GM23248 (cell line): Measurements from ENCODE around the gene CCNC. TPM values are rescaled to one million over a fixed set of nuclear protein-coding genes. Genes with fewer than 3 reads are reported as not detected.
"Not testable (repeated sequence)": the region's sequence is repeated elsewhere in the genome, so short reads cannot be mapped to it uniquely, and the experiment has no call there.

Experiments used
- DNase-seq: peaks from one replicate; pipeline ENCODE4 v3.0.0-alpha.2; 2015
- H2AFZ ChIP-seq: fragments of 200-600 bp; sonication (generic); 2 replicates; pipeline ENCODE4 v1.6.1; 2016; ENCODE audit warnings: antibody characterized with exemption
- H3F3A ChIP-seq: fragments of 200-600 bp; sonication (generic); 2 replicates; pipeline ENCODE4 v1.6.1; 2016; ENCODE audit warnings: mild to moderate bottlenecking, antibody characterized with exemption, mixed run types; ENCODE audit not compliant: insufficient read depth
- H3K27ac ChIP-seq: fragments of 200-600 bp; sonication (generic); 2 replicates; pipeline ENCODE4 v1.5.1; 2016; ENCODE audit warnings: mild to moderate bottlenecking
- H3K27me3 ChIP-seq: fragments of 200-600 bp; sonication (generic); replicated peaks from 2 replicates; pipeline ENCODE4 v1.6.1; 2016; ENCODE audit warnings: mild to moderate bottlenecking; ENCODE audit not compliant: insufficient read depth
- H3K36me3 ChIP-seq: fragments of 200-600 bp; sonication (generic); 2 replicates; pipeline ENCODE4 v1.6.1; 2016; ENCODE audit warnings: low read depth, mild to moderate bottlenecking
- H3K4me1 ChIP-seq: fragments of 200-600 bp; sonication (generic); 2 replicates; pipeline ENCODE4 v1.6.1; 2016; ENCODE audit warnings: mild to moderate bottlenecking; ENCODE audit not compliant: insufficient read depth
- H3K4me2 ChIP-seq: fragments of 200-600 bp; sonication (generic); one replicate; pipeline ENCODE4 v1.6.1; 2016; ENCODE audit warnings: mild to moderate bottlenecking; ENCODE audit not compliant: unreplicated experiment
- H3K4me3 ChIP-seq: fragments of 200-600 bp; sonication (generic); 2 replicates; pipeline ENCODE4 v1.5.1; 2016; ENCODE audit warnings: mild to moderate bottlenecking
- H3K79me2 ChIP-seq: fragments of 200-600 bp; sonication (generic); 2 replicates; pipeline ENCODE4 v1.6.1; 2016; ENCODE audit warnings: mild to moderate bottlenecking; ENCODE audit not compliant: insufficient read depth
- H3K9ac ChIP-seq: fragments of 200-600 bp; sonication (generic); 2 replicates; pipeline ENCODE4 v1.6.1; 2016; ENCODE audit warnings: mild to moderate bottlenecking
- H3K9me2 ChIP-seq: fragments of 200-600 bp; sonication (generic); 2 replicates; pipeline ENCODE4 v1.6.1; 2016; ENCODE audit warnings: mixed run types, mild to moderate bottlenecking, moderate library complexity; ENCODE audit not compliant: insufficient read depth
- H3K9me3 ChIP-seq: fragments of 200-600 bp; sonication (generic); one replicate; pipeline ENCODE4 v1.6.1; 2017; ENCODE audit warnings: low read depth
- H4K20me1 ChIP-seq: fragments of 200-600 bp; sonication (generic); 2 replicates; pipeline ENCODE4 v1.6.0; 2016; ENCODE audit not compliant: insufficient read depth
- EZH2 ChIP-seq: fragments of 200-600 bp; sonication (generic); IDR thresholded peaks from 2 replicates; pipeline ENCODE4 v1.6.1; 2018; ENCODE audit warnings: antibody characterized with exemption, mild to moderate bottlenecking; ENCODE audit not compliant: insufficient read depth, poor library complexity, severe bottlenecking
- EZH2phosphoT487 ChIP-seq: fragments of 200-600 bp; sonication (generic); IDR thresholded peaks from 2 replicates; pipeline ENCODE4 v1.6.1; 2018; ENCODE audit warnings: antibody characterized with exemption, moderate library complexity, mild to moderate bottlenecking, low read depth; ENCODE audit not compliant: insufficient read depth
- WGBS, 2 experiments: methylation state at CpG; one replicate each; pipeline ENCODE4 v1.1.6; 2015 to 2017; ENCODE audit warnings: low lambda C conversion rate in 2 of 2, low coverage in 1 of 2; ENCODE audit errors: missing lambda C conversion rate in 2 of 2; 5-methylcytosine and 5-hydroxymethylcytosine counted together
- in situ Hi-C: fragments of 300-500 bp; cut with MboI; formaldehyde crosslinking; loops from 2 replicates; pipeline ENCODE4 v1.15.0; 2020
- polyA plus RNA-seq: library from polyadenylated mRNA; unstranded; fragments of >200 nt; fragmentation: Nextera tagmentation; extraction: Ambion mirVana; gene quantifications from 2 replicates; pipeline ENCODE4 v1.2.1, GENCODE V29; 2016
- total RNA-seq: library from RNA; depleted of rRNA; stranded (reverse); fragments of >200 nt; shearing (Covaris generic); gene quantifications from 2 replicates; pipeline ENCODE4 v1.2.3, GENCODE V29; 2014

Gene CCNC
- total and polyA plus RNA-seq, 2 experiments from 2014 or later: 53.9 to 78.5 TPM

GRCh38 chr6:99603421-99604165, 35.1 kb upstream of the CCNC start:
- TF ChIP-seq EZH2 (peak; percentile 98), EZH2phosphoT487 (no peak)
- Histone ChIP-seq H3K9me2 (no peaks in the 10 kb centered on the region), H3K4me3 (peak overlapping the region; percentile 33; the same call in 1 of the 2 replicates), H3K79me2 (no peaks in the 10 kb centered on the region), H3K27ac (no peak overlapping the region), H3K4me1 (no peaks in the 10 kb centered on the region), H2AFZ (peak overlapping the region; percentile 64), H3F3A (no peaks in the 10 kb centered on the region), H3K4me2 (peak overlapping the region; percentile 23), H4K20me1 (no peaks in the 10 kb centered on the region), H3K27me3 (peaks cover 98% of the 10 kb centered on the region), H3K9ac (no peak overlapping the region), H3K36me3 (no peaks in the 10 kb centered on the region), H3K9me3 (no peaks in the 10 kb centered on the region)
- WGBS, 2 experiments: 1 to 2% methylated on average over 54 to 55 of the region's 55 CpGs
- in situ Hi-C loops: no loop called here
- peak; percentile 56 for DNase-seq

GRCh38 chr6:99602520-99603420, 34.3 kb upstream of the CCNC start:
- Histone ChIP-seq H4K20me1 (no peaks in the 10 kb centered on the region), H3K27ac (no peak overlapping the region), H3K27me3 (peaks cover 98% of the 10 kb centered on the region), H2AFZ (peak overlapping the region; percentile 64), H3K9me2 (no peaks in the 10 kb centered on the region), H3K36me3 (no peaks in the 10 kb centered on the region), H3K9ac (no peak overlapping the region), H3K4me3 (peak overlapping the region; percentile 56), H3K79me2 (no peaks in the 10 kb centered on the region), H3K4me1 (no peaks in the 10 kb centered on the region), H3F3A (no peaks in the 10 kb centered on the region), H3K4me2 (peak overlapping the region; percentile 61), H3K9me3 (no peaks in the 10 kb centered on the region)
- in situ Hi-C loops: no loop called here
- TF ChIP-seq EZH2 (peak; percentile 99), EZH2phosphoT487 (peak; percentile 85)
- 8 to 11% methylated on average over 41 to 54 of the region's 54 CpGs for WGBS, 2 experiments
- DNase-seq: no peak

GRCh38 chr6:99594696-99595095, 26.2 kb upstream of the CCNC start:
- peaks cover 97% of the 10 kb centered on the region for H3K27me3 ChIP-seq
- 63 to 74% methylated on average over 8 of the region's 8 CpGs for WGBS, 2 experiments

GRCh38 chr6:99592900-99593299, 24.4 kb upstream of the CCNC start:
- no peaks in the 10 kb centered on the region for H3F3A ChIP-seq
- H3K4me1 ChIP-seq: no peaks in the 10 kb centered on the region
- in situ Hi-C loops: no loop called here
- H4K20me1 ChIP-seq: no peaks in the 10 kb centered on the region
- no peak overlapping the region for H3K27ac ChIP-seq
- no peaks in the 10 kb centered on the region for H3K9me3 ChIP-seq
- 36 to 46% methylated on average over 1 of the region's 1 CpG for WGBS, 2 experiments
- H2AFZ ChIP-seq: no peak overlapping the region
- no peaks in the 10 kb centered on the region for H3K79me2 ChIP-seq
- no peak overlapping the region for H3K9ac ChIP-seq
- DNase-seq: peak; percentile 65
- no peak overlapping the region for H3K4me2 ChIP-seq
- H3K36me3 ChIP-seq: no peaks in the 10 kb centered on the region
- no peak overlapping the region for H3K4me3 ChIP-seq
- no peak for TF ChIP-seq EZH2
- TF ChIP-seq EZH2phosphoT487: no peak
- no peaks in the 10 kb centered on the region for H3K9me2 ChIP-seq
- peaks cover 98% of the 10 kb centered on the region for H3K27me3 ChIP-seq

More at GRCh38 chr6:99594696-99595095, 26.2 kb upstream of the CCNC start:
- in situ Hi-C loops, H3K36me3 ChIP-seq, H3F3A ChIP-seq, DNase-seq, H4K20me1 ChIP-seq, H3K4me1 ChIP-seq, H3K27ac ChIP-seq, H3K9me3 ChIP-seq, H3K4me2 ChIP-seq, H3K9ac ChIP-seq, H3K9me2 ChIP-seq, H2AFZ ChIP-seq, H3K79me2 ChIP-seq, H3K4me3 ChIP-seq: not testable (repeated sequence)
